Breast epithelium (tissue), 3 donors: ENCODE data around the gene AFAP1.

ENCODE experiments used
- POLR2A ChIP-seq: fragments of 450-650 bp; IDR thresholded peaks from one replicate; pipeline ENCODE4 v1.6.1; 2016; ENCODE audit warnings: antibody characterized with exemption, mild to moderate bottlenecking, moderate library complexity
- POLR2AphosphoS5 ChIP-seq, 3 donors: sonication (generic); formaldehyde crosslinking; IDR thresholded peaks; one replicate each; pipeline ENCODE4 v1.6.1; 2017; ENCODE audit warnings: antibody characterized with exemption in 3 of 3
- TF ChIP-seq, protein P1 (sequence below), 3 donors: fragments of 450-650 bp; IDR thresholded peaks; one replicate each; pipeline ENCODE4 v1.5.1; 2016 to 2017; ENCODE audit warnings: antibody characterized with exemption in 3 of 3, mild to moderate bottlenecking in 3 of 3, moderate library complexity in 3 of 3

- TF ChIP-seq POLR2A: no peak
- TF ChIP-seq, protein P1, sequence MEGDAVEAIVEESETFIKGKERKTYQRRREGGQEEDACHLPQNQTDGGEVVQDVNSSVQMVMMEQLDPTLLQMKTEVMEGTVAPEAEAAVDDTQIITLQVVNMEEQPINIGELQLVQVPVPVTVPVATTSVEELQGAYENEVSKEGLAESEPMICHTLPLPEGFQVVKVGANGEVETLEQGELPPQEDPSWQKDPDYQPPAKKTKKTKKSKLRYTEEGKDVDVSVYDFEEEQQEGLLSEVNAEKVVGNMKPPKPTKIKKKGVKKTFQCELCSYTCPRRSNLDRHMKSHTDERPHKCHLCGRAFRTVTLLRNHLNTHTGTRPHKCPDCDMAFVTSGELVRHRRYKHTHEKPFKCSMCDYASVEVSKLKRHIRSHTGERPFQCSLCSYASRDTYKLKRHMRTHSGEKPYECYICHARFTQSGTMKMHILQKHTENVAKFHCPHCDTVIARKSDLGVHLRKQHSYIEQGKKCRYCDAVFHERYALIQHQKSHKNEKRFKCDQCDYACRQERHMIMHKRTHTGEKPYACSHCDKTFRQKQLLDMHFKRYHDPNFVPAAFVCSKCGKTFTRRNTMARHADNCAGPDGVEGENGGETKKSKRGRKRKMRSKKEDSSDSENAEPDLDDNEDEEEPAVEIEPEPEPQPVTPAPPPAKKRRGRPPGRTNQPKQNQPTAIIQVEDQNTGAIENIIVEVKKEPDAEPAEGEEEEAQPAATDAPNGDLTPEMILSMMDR (IDR thresholded peaks at IDR 0.05): no peak
- TF ChIP-seq POLR2AphosphoS5 (IDR thresholded peaks at IDR 0.05): no peak
Observed at GRCh38 chr4:7756561-7757355, 182.9 kb downstream of the AFAP1 start.
